Measurements from ENCODE around the gene CTNNA1. TPM values are rescaled to one million over a fixed set of nuclear protein-coding genes. Genes with fewer than 3 reads are reported as not detected.

Gene CTNNA1
- total RNA-seq, 1 donor from 2014 or later: 495 TPM

GRCh38 chr5:138954257-138955012 lies 201.2 kb downstream of the CTNNA1 start:
- no peak for DNase-seq (ENCODE audit: low read depth)
- TF ChIP-seq, protein P1, sequence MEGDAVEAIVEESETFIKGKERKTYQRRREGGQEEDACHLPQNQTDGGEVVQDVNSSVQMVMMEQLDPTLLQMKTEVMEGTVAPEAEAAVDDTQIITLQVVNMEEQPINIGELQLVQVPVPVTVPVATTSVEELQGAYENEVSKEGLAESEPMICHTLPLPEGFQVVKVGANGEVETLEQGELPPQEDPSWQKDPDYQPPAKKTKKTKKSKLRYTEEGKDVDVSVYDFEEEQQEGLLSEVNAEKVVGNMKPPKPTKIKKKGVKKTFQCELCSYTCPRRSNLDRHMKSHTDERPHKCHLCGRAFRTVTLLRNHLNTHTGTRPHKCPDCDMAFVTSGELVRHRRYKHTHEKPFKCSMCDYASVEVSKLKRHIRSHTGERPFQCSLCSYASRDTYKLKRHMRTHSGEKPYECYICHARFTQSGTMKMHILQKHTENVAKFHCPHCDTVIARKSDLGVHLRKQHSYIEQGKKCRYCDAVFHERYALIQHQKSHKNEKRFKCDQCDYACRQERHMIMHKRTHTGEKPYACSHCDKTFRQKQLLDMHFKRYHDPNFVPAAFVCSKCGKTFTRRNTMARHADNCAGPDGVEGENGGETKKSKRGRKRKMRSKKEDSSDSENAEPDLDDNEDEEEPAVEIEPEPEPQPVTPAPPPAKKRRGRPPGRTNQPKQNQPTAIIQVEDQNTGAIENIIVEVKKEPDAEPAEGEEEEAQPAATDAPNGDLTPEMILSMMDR (IDR thresholded peaks at IDR 0.05; ENCODE audit: insufficient read depth, low read length, severe bottlenecking): no peak
- Histone ChIP-seq H3K4me3 (ENCODE audit: low read depth, low read length) (no peak overlapping the region), H3K36me3 (ENCODE audit: control insufficient read depth, insufficient read depth, low read length) (peaks cover 3% of the 10 kb centered on the region), H3K27me3 (ENCODE audit: control insufficient read depth, insufficient read depth, low read length) (no peaks in the 10 kb centered on the region)
- no peak for FAIRE-seq

- Histone ChIP-seq H3K36me3 (ENCODE audit: control insufficient read depth, insufficient read depth, low read length) (peaks cover 3% of the 10 kb centered on the region), H3K4me3 (ENCODE audit: low read depth, low read length) (no peak overlapping the region), H3K27me3 (ENCODE audit: control insufficient read depth, insufficient read depth, low read length) (no peaks in the 10 kb centered on the region)
- DNase-seq (ENCODE audit: low read depth) (no peak), FAIRE-seq (no peak)
- TF ChIP-seq, protein P1 (IDR thresholded peaks at IDR 0.05; ENCODE audit: insufficient read depth, low read length, severe bottlenecking): no peak
Measured at GRCh38 chr5:138955013-138955660, 201.9 kb downstream of the CTNNA1 start.

DNA sequence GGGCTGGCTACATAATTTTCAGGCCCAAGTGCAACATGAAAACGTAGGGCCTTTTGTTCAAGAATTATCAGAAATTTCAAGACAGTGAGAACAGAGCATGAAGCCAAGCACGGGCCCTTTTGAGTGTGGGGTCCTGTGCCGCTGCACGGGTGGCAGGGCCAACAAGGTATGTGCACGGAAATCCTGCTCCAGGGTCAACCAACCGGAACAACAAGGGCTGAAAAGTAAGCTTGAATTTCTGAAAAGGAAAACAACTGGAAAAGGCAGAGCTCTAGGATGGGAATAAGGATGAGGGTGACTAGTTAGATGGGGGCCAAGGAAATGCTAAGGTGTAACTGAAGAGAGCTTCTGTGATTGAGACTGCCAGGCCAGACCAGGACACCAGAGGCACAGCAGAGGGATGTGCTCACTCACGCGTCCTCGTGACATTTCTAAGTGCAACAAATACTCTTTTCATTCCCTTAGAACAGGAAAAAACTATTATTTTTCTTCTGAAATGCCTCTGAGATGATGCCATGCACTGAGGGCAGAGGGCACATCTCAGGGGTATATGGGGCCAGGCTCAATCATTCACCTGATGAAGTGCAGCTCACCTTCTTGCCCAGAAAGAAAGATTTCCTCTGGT lies 202.6 kb downstream of the CTNNA1 start:
- Histone ChIP-seq H3K27me3 (ENCODE audit: control insufficient read depth, insufficient read depth, low read length) (no peaks in the 10 kb centered on the region), H3K4me3 (ENCODE audit: low read depth, low read length) (no peak overlapping the region), H3K36me3 (ENCODE audit: control insufficient read depth, insufficient read depth, low read length) (peaks cover 3% of the 10 kb centered on the region)
- FAIRE-seq: peak; percentile 52
- TF ChIP-seq, protein P1 (IDR thresholded peaks at IDR 0.05; ENCODE audit: insufficient read depth, low read length, severe bottlenecking): no peak
- no peak for DNase-seq (ENCODE audit: low read depth)

DNA sequence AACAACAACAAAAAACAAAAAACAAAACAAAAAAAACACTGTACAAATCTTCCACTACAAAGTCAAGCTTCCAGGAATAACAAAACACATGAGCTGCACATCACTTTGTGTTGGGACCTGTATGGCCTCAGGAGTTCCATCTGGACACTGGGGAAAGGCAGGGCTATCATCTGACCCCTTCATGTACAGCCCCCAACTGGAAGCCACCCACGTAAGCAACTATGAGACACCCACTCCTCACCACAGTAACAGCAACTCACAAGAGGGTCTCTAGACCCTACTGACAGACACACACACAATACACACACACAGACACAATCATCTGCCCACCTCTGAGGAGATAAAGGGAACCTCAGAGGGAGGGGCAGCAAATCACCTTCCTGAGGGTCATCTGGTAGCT lies 203.6 kb downstream of the CTNNA1 start:
- TF ChIP-seq, protein P1 (IDR thresholded peaks at IDR 0.05; ENCODE audit: insufficient read depth, low read length, severe bottlenecking): no peak
- Histone ChIP-seq H3K4me3 (ENCODE audit: low read depth, low read length) (no peak overlapping the region), H3K27me3 (ENCODE audit: control insufficient read depth, insufficient read depth, low read length) (no peaks in the 10 kb centered on the region), H3K36me3 (ENCODE audit: control insufficient read depth, insufficient read depth, low read length) (no peaks in the 10 kb centered on the region)
- DNase-seq (ENCODE audit: low read depth) (no peak), FAIRE-seq (no peak)

DNA sequence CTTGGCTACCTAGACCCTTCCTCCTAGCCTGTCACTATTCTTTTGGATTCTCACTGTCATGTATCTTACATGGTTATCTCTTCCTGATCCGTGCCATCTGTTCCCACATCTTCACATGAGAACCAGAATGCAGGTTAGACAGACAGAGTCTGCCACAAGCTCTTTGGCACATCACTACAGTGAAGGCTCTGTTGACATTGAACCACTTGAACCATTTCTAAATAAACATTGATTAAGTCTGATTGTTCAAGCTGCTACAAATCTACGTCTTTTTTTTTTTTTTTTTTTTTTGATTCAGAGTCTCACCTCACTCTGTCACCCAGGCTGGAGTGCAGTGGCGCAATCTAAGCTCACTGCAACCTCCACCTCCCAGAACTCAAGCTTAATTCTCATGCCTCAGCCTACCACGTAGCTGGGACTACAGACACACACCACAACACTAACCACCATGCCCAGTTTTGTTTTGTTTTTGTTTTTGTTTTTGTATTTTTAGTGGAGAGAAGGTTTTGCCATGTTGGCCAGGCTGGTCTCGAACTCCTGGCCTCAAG lies 207.0 kb downstream of the CTNNA1 start:
- TF ChIP-seq, protein P1 (IDR thresholded peaks at IDR 0.05; ENCODE audit: insufficient read depth, low read length, severe bottlenecking): no peak
- DNase-seq (ENCODE audit: low read depth) (no peak), FAIRE-seq (no peak)
- no peak overlapping the region for H3K4me3 ChIP-seq (ENCODE audit: low read depth, low read length)
- H3K27me3 ChIP-seq (ENCODE audit: control insufficient read depth, insufficient read depth, low read length): no peaks in the 10 kb centered on the region
- H3K36me3 ChIP-seq (ENCODE audit: control insufficient read depth, insufficient read depth, low read length): no peaks in the 10 kb centered on the region
